Measurements from ENCODE around the gene RAB3C.

GRCh38 chr5:58886315-58887207, 303.7 kb downstream of the RAB3C start:
- peak; percentile 97 for TF ChIP-seq CTCF (conservative IDR thresholded peaks at IDR 0.05; ENCODE audit: low read length)
- TF ChIP-seq EZH2phosphoT487 (IDR thresholded peaks at IDR 0.05; ENCODE audit: borderline replicate concordance): no peak
